ENCODE data around the gene IFNA21.
"Not testable (repeated sequence)": the region's sequence is repeated elsewhere in the genome, so short reads cannot be mapped to it uniquely, and the experiment has no call there.

Gene IFNA21

GRCh38 chr9:21166560-21166959 is at the start of gene IFNA21:
Gene IFNA21 (minus strand): TSS chr9:21166660. CDS start chr9:21166612, 48 bp downstream.
- DNase-seq, result not testable (repeated sequence)

DNA sequence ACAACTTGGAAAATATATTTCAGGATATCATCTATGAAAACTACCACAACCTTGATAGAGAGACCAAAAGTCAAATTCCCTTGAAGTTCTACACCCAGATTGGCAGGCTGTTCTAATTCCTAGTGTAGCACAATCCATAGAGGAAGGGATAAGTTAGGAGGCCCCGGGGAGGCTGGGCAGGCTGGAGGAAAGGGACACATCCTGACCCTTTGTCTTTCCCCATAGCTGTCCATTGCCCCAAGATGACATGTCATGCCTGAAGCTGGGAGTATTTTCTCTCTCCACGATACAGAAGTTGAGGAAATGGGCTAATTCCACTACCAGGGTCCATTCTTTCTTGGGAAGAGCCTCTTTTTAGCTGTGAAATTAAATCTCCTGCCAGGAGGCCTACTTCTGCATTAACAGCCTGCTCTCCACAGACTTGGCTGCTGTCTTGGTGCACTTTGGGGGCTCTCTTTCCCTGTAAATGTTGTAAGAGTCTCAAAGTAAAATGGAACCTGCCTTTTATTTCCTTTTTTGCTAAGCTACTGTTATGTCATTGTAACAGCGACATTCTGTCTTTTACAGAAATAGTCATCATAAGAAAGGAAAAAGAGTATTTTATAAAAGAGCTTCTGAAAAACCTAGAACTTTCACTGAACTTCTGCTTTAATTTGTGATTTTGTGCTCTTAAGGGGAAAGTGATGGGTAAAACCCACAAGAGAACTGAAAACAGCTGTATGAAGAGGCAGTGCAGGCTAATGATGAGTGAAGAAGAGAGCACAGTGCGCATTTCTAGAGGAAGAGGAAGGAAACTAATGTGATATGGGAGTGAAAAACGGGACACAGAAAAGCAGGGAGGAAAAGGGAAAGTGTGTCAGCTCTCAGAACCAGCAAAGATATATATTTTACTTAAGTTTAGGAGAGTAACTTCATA is 47.2 kb upstream of the IFNA21 start:
- not testable (repeated sequence) for DNase-seq

GRCh38 chr9:21212160-21212559 is 45.7 kb upstream of the IFNA21 start:
- not testable (repeated sequence) for DNase-seq

GRCh38 chr9:21210782-21211181 is 44.3 kb upstream of the IFNA21 start:
- not testable (repeated sequence) for DNase-seq

DNA sequence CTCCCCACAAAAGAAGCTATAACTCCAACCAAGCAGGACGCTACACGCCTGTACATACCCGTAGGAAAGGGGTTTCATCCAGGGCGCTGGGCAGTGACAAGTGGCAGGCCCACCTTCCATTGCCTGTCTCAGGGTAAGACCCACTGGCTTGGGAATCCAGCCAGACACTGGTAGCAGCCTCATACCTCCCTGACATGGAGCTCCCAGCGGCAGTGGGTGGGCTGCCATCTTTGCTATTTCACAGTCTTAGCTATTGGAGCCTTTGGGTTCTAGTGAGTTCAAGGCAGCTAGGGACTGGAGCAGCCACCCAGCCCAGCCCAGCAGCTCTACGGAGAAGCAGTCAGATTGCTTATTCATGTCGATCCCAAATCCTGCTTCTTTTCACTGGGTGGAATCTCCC is 43.9 kb upstream of the IFNA21 start:
- DNase-seq, result no peak

DNA sequence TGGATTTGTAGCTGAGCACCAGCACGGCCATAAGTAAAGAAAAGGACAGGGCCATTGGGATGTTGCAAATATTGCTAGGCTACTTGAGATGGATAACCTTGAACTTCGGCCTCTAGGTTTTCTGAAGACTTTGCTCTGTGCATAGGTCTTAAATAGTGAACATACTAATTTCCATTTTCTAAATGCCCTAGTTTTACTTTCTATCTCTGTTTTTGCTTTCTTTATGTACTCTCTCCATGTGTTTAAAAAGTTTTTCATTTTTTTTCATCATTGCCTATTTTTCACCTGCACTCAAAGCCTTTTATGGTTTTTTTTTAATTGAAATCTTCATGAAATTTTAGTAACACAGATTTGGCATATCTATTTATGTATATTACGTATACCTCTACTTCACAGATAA is 40.6 kb upstream of the IFNA21 start, which contains the start of gene IFNA10:
Gene IFNA10, minus strand, starts transcription at position 101 of the 400 bp plus-strand sequence. Its CDS starts 46 bp downstream, at position 55.
- DNase-seq, result not testable (repeated sequence)

DNA sequence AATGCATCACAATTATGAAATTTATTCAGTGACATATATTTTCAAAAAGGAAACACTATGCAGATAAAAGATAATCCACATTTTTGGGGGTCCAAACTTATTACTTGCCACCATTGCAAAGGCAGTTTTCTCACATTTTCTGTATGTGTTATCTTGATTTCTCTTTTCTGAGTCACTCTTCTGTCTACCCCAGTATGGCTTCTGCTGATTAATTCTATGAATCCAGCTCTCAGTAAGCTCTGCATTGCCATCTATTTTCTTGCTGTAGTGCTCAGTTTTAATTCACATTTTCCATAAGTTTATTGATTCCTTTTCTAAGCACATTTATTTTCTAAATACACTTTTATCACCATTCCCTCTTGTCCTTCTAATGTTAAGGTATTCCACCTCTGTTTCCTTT is 38.7 kb upstream of the IFNA21 start:
- no peak for DNase-seq

DNA sequence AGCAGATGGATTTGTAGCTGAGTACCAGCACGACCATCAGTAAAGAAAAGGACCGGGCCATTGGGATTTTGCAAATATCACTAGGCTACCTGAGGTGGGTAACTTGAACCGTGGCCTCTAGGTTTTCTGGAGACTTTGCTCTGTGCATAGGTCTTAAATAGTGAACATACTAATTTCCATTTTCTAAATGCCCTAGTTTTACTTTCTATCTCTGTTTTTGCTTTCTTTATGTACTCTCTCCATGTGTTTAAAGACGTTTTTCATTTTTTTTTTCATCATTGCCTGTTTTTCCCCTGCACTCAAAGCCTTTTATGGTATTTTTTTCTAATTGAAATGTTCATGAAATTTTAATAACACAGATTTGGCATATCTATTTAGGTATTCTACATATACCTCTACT is 35.6 kb upstream of the IFNA21 start, which contains the start of gene IFNA7:
Gene IFNA7, minus strand, starts transcription at position 101 of the 400 bp plus-strand sequence. Its CDS starts 40 bp downstream, at position 61.
- DNase-seq, result not testable (repeated sequence)

GRCh38 chr9:21194867-21195776 is 28.7 kb upstream of the IFNA21 start:
- not testable (repeated sequence) for DNase-seq

DNA sequence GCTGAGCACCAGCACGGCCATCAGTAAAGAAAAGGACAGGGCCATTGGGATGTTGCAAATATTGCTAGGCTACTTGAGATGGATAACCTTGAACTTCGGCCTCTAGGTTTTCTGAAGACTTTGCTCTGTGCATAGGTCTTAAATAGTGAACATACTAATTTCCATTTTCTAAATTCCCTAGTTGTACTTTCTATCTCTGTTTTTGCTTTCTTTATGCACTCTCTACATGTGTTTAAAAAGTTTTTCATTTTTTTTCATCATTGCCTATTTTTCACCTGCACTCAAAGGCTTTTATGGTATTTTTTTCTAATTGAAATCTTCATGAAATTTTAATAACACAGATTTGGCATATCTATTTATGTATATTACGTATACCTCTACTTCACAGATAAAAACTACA is 21.0 kb upstream of the IFNA21 start, which contains the start of gene IFNA4:
Gene IFNA4, minus strand, starts transcription at position 101 of the 400 bp plus-strand sequence. Its CDS starts 56 bp downstream, at position 45.
- DNase-seq, result not testable (repeated sequence)

DNA sequence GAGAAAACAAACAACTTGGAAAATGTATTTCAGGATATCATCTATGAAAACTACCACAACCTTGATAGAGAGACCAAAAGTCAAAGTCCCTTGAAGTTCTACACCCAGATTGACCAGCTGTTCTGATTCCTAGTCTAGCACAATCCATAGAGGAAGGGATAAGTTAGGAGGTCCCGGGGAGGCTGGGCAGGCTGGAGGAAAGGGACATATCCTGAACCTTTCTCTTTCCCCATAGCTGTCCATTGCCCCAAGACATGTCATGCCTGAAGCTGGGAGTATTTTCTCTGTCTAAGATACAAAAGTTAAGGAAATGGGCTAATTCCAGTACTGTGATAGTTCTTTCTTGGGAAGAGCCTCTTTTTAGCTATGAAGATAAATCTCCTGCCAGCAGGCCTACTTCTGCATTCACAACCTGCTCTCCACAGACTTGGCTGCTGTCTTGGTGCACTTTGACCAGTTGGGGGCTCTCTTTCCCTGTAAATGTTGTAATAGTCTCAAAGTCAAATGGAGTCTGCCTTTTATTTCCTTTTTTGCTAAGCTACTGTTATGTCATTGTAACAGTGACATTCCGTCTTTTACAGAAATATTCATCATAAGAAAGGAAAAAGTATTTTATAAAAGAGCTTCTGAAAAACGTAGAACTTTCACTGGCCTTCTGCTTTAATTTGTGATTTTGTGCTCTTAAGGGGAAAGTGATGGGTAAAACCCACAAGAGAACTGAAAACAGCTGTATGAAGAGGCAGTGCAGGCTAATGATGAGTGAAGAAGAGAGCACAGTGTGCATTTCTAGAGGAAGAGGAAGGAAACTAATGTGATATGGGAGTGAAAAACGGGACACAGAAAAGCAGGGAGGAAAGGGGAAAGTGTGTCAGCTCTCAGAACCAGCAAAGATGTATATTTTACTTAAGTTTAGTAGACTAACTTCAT is 16.6 kb upstream of the IFNA21 start:
- not testable (repeated sequence) for DNase-seq

GRCh38 chr9:21174671-21175070 is 8.2 kb upstream of the IFNA21 start:
- no peak for DNase-seq

- DNase-seq, result no peak
These were observed 5.7 kb upstream of the IFNA21 start for GRCh38 chr9:21172156-21172555.

DNA sequence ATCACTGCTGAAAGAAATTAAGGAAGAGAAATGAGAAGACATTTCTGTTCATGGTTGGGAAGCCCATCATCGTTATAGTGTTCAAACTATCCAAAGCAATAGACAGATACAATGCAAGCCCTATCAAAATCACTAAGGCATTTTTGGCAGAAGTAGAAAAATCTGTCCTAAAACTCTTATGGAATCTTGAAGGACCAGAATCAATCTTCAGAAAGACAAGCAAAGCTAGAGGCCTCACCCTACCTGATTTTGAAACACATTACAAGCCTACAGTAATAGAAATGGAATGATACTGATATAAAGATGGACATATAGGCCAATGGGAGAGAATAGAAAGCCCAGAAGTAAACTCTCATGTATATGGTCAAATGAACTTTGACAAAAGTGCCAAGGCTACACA is 4.9 kb upstream of the IFNA21 start:
- DNase-seq, result no peak

- no peak for DNase-seq
These were observed 944 bp downstream of the IFNA21 start for GRCh38 chr9:21165516-21165915.

DNA sequence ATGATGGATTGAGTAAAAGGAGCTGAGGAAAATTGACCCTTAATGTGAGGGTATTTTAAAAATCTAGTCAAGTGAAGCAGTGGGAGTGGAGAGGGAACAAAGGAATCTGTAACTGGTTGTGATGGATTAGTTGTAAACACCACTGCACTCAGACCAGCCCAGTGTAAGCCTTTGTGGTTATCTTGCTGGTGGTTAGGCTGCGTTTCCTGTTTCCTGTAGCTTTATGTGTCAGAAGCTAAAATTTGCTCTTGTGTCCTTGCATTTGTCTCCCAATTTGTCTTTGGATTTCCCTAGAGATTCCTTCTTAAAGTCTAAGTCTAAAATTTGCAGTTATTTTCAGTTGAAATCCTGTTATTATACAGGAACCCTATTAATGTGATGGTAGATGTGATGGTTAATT is 6.3 kb downstream of the IFNA21 start:
- DNase-seq, result no peak

DNA sequence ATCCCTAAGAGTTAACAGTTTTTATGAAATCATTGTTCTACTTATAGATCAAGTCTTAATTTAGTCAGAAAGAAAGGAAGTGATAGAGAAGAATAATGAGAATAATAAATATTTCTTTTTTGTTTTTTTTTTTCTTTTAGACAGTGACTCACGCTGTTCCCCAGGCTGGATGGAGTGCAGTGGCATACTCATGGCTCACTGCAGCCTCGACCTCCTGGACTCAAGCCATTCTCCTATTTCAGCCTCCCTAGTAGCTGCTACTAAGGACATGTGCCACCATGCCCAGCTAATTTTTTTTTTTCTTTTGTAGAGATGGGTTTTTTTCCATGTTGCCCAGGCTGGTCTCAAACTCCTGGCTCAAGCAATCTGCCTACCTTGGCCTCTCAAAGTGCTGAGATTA is 11.0 kb downstream of the IFNA21 start:
- no peak for DNase-seq

DNA sequence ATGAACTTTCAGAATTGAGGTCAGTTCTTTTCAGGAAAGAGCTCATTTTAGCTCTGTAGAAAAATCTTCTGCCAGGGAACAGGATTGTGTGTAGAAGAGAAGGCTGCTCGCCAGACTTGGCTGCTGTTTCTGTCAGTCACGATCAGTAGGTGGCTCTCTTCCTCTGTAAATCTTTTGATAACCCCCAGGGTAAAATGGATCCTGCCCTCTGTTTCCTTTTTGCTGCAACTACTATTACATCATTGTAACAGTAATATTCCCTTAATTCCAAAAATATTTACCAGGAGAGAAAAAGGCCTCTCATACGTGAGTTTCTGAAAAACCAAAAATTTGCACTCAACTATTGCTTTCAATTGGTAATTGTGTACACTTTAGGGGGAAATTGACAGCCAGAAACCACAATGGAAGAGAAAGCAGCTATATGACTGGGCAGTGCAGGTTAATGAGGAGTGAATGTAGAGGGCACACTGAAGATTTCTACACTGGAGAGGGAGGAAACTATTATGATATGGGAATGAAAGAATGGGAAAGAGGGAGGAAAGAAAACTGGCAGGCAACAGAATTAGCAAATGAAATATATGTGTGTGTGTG is 12.3 kb downstream of the IFNA21 start:
- DNase-seq, result no peak

- DNase-seq, result no peak
These were observed 13.0 kb downstream of the IFNA21 start for GRCh38 chr9:21153336-21154017.

- DNase-seq, result no peak
These were observed 21.9 kb downstream of the IFNA21 start for GRCh38 chr9:21144603-21145002.

DNA sequence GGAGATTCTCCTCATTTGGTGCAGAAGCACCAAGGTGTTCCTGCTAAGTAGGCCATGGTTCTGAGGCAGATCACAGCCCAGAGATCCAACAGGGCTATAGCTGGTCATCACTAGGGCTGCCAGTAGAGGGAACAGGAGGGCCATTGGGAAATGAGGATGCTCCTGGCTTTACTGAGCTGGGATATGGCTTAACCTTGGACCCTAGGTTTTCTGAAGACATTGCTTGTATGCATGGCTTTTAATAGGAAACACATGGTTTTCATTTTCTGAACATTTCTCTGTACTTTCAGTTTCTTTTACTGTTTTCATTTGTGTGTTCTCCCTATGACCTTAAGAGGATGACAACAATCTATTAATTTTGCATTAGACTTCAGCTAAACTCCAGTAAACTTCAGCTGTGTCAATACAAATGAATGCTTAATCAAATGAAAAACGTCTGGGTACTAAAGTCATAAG is 25.0 kb downstream of the IFNA21 start, which contains the start of gene IFNW1:
Gene IFNW1, minus strand, starts transcription at position 406 of the 456 bp plus-strand sequence. Its CDS starts 262 bp downstream, at position 144.
- DNase-seq, result no peak
